PC-9 (cell line): Measurements from ENCODE around the gene ST6GALNAC3. TPM values are rescaled to one million over a fixed set of nuclear protein-coding genes. Genes with fewer than 3 reads are reported as not detected.

Experiments used
- BruUV-seq: library from RNA; stranded (reverse); fragments of 400-500 nt; replicated peaks from 2 replicates; lab custom pipeline; 2021; lab: Mats Ljungman, UMichigan
- CTCF ChIA-PET: fragments of 300-600 bp; sonication (Branson Sonifier 250); formaldehyde crosslinking; loops from one replicate; lab custom pipeline; 2022; ENCODE audit warnings: antibody characterized with exemption; lab: Charles Lee
- POLR2A ChIA-PET: fragments of 300-600 bp; sonication (Branson Sonifier 250); formaldehyde crosslinking; loops from one replicate; lab custom pipeline; 2022; ENCODE audit warnings: antibody characterized with exemption; ENCODE audit not compliant: unreplicated experiment; lab: Charles Lee
- DNase-seq, 2 experiments: peaks; one replicate each; pipeline versions ENCODE4 v3.0.0 to v3.0.0-alpha.2; 2015 to 2022; ENCODE audit warnings: mixed read lengths in 1 of 2
- H2AFZ ChIP-seq: fragments of 200-600 bp; sonication (generic); 2 replicates; pipeline ENCODE4 v1.8.1; 2017; ENCODE audit warnings: antibody characterized with exemption
- H3F3A ChIP-seq: fragments of 200-600 bp; sonication (generic); 2 replicates; pipeline ENCODE4 v1.8.1; 2017; ENCODE audit warnings: antibody characterized with exemption, mild to moderate bottlenecking, low read depth; ENCODE audit not compliant: insufficient read depth
- H3K27ac ChIP-seq: fragments of 200-600 bp; sonication (generic); 2 replicates; pipeline ENCODE4 v1.6.1; 2016; ENCODE audit warnings: mixed run types
- H3K27me3 ChIP-seq: fragments of 200-600 bp; sonication (generic); 2 replicates; pipeline ENCODE4 v1.6.1; 2016; ENCODE audit warnings: low read depth, mixed run types; ENCODE audit not compliant: insufficient read depth
- H3K36me3 ChIP-seq: fragments of 200-600 bp; sonication (generic); 2 replicates; pipeline ENCODE4 v1.6.1; 2016; ENCODE audit warnings: low read depth, mixed run types
- H3K4me1 ChIP-seq: fragments of 200-600 bp; sonication (generic); replicated peaks from 2 replicates; pipeline ENCODE4 v1.6.1; 2016; ENCODE audit warnings: mixed run types; ENCODE audit not compliant: insufficient read depth
- H3K4me2 ChIP-seq: fragments of 200-600 bp; sonication (generic); 2 replicates; pipeline ENCODE4 v1.6.1; 2017; ENCODE audit warnings: mixed run types
- H3K4me3 ChIP-seq: fragments of 200-600 bp; sonication (generic); 2 replicates; pipeline ENCODE4 v1.6.1; 2016; ENCODE audit warnings: mixed run types
- H3K79me2 ChIP-seq: fragments of 200-600 bp; sonication (generic); 2 replicates; pipeline ENCODE4 v1.6.1; 2017; ENCODE audit warnings: low read depth, mixed run types
- H3K9me2 ChIP-seq: fragments of 200-600 bp; sonication (generic); 2 replicates; pipeline ENCODE4 v1.8.1; 2017; ENCODE audit warnings: mild to moderate bottlenecking; ENCODE audit not compliant: insufficient read depth
- H3K9me3 ChIP-seq: fragments of 200-600 bp; sonication (generic); 2 replicates; pipeline ENCODE4 v1.8.1; 2016; ENCODE audit warnings: low read depth; ENCODE audit not compliant: insufficient read depth
- H4K20me1 ChIP-seq: fragments of 200-600 bp; sonication (generic); 2 replicates; pipeline ENCODE4 v1.8.1; 2017; ENCODE audit not compliant: insufficient read depth
- CTCF ChIP-seq: fragments of 200-600 bp; sonication (generic); conservative IDR thresholded peaks from 2 replicates; pipeline ENCODE4 v1.6.1; 2017; ENCODE audit warnings: mixed run types, antibody characterized with exemption, mild to moderate bottlenecking, moderate library complexity
- EZH2 ChIP-seq: fragments of 200-600 bp; sonication (generic); IDR thresholded peaks from 2 replicates; pipeline ENCODE4 v1.8.0; 2017; ENCODE audit warnings: antibody characterized with exemption, low read depth
- intact Hi-C: fragments of 100-400 bp; cut with micrococcal nuclease; formaldehyde crosslinking; loops from one replicate; pipeline ENCODE4 v1.10.0; 2022; ENCODE audit not compliant: unreplicated experiment
- total RNA-seq: library from RNA; stranded (reverse); gene quantifications from 2 replicates; pipeline ENCODE4 v1.2.3, GENCODE V29; 2021

Gene ST6GALNAC3
- total RNA-seq, 1 experiment from 2014 or later = 0.04 TPM

GRCh38 chr1:76377247-76377646 lies 302.7 kb downstream of the ST6GALNAC3 start:
- Histone ChIP-seq H3K4me1 (no peaks in the 10 kb centered on the region), H3K27ac (no peak overlapping the region), H3K9me2 (no peaks in the 10 kb centered on the region), H4K20me1 (no peaks in the 10 kb centered on the region), H3K4me3 (no peak overlapping the region), H3K9me3 (no peaks in the 10 kb centered on the region), H3F3A (no peaks in the 10 kb centered on the region), H2AFZ (no peak overlapping the region), H3K4me2 (no peak overlapping the region), H3K79me2 (no peaks in the 10 kb centered on the region), H3K36me3 (no peaks in the 10 kb centered on the region), H3K27me3 (no peaks in the 10 kb centered on the region)
- intact Hi-C loops = no loop called here
- POLR2A ChIA-PET = no interaction called here
- no peak for TF ChIP-seq EZH2
- no peak for TF ChIP-seq CTCF
- no peak for DNase-seq
- CTCF ChIA-PET = no interaction called here
- no TSS peak for BruUV-seq

GRCh38 chr1:76379506-76379905 lies 305.0 kb downstream of the ST6GALNAC3 start:
- H3K9me2 ChIP-seq = no peaks in the 10 kb centered on the region
- H3F3A ChIP-seq = no peaks in the 10 kb centered on the region
- no peaks in the 10 kb centered on the region for H3K79me2 ChIP-seq
- intact Hi-C loops = no loop called here
- H3K9me3 ChIP-seq = no peaks in the 10 kb centered on the region
- no peaks in the 10 kb centered on the region for H4K20me1 ChIP-seq
- no peaks in the 10 kb centered on the region for H3K27me3 ChIP-seq
- H3K36me3 ChIP-seq = no peaks in the 10 kb centered on the region
- no peak for DNase-seq
- TF ChIP-seq CTCF = no peak
- no peak for TF ChIP-seq EZH2
- CTCF ChIA-PET = no interaction called here
- H3K4me1 ChIP-seq = no peaks in the 10 kb centered on the region
- no peak overlapping the region for H3K4me3 ChIP-seq
- POLR2A ChIA-PET = no interaction called here
- no peak overlapping the region for H2AFZ ChIP-seq
- no peak overlapping the region for H3K27ac ChIP-seq
- H3K4me2 ChIP-seq = no peak overlapping the region
- no TSS peak for BruUV-seq

GRCh38 chr1:76381450-76382097 lies 307.0 kb downstream of the ST6GALNAC3 start:
- POLR2A ChIA-PET = no interaction called here
- CTCF ChIA-PET = no interaction called here

More at GRCh38 chr1:76381450-76382097, 307.0 kb downstream of the ST6GALNAC3 start:
- TF ChIP-seq EZH2 (no peak), CTCF (no peak)
- Histone ChIP-seq H3K4me1 (no peaks in the 10 kb centered on the region), H3K4me2 (no peak overlapping the region), H2AFZ (no peak overlapping the region), H3F3A (no peaks in the 10 kb centered on the region), H3K4me3 (no peak overlapping the region), H4K20me1 (no peaks in the 10 kb centered on the region), H3K9me3 (no peaks in the 10 kb centered on the region), H3K27ac (no peak overlapping the region), H3K9me2 (no peaks in the 10 kb centered on the region), H3K36me3 (no peaks in the 10 kb centered on the region), H3K27me3 (no peaks in the 10 kb centered on the region), H3K79me2 (no peaks in the 10 kb centered on the region)
- DNase-seq = no peak
- intact Hi-C loops = loop anchor here (10.0 kb wide), 1 partner anchor 1813 kb away; no protein-coding TSS in a partner anchor
- no TSS peak for BruUV-seq
